RWPE1 (cell line): ENCODE data around the gene KLHL8.

Source experiments
- CTCF ChIA-PET: fragments of 350-600 bp; sonication (Branson Sonifier 250); formaldehyde crosslinking; extraction: SDS; loops from one replicate; lab custom pipeline; 2021; lab: Yijun Ruan, JAX
- POLR2A ChIA-PET: fragments of 400-600 bp; formaldehyde crosslinking; extraction: SDS; loops from one replicate; lab custom pipeline; 2020; ENCODE audit warnings: antibody characterized with exemption; ENCODE audit not compliant: low non-redundant PET; lab: Yijun Ruan, JAX
- DNase-seq: peaks from one replicate; pipeline ENCODE4 v3.0.0; 2012; ENCODE audit warnings: low spot score
- H3K27ac ChIP-seq: fragments of 450-650 bp; 2 replicates; pipeline ENCODE4 v1.5.1; 2017
- CTCF ChIP-seq: fragments of 450-650 bp; conservative IDR thresholded peaks from 2 replicates; pipeline ENCODE4 v1.5.1; 2017; ENCODE audit warnings: low read depth, mild to moderate bottlenecking

The KLHL8 gene

GRCh38 chr4:87129681-87130080 is 90.7 kb downstream of the KLHL8 start:
- H3K27ac ChIP-seq = no peak overlapping the region
- DNase-seq = no peak
- ChIA-PET CTCF (interaction anchor here (0.6 kb wide), 1 partner anchor 196 kb away, joined by 5 read pairs; no protein-coding TSS in a partner anchor), POLR2A (no interaction called here)
- TF ChIP-seq CTCF = no peak

- H3K27ac ChIP-seq = no peak overlapping the region
- no peak for TF ChIP-seq CTCF
- no peak for DNase-seq
- POLR2A ChIA-PET = no interaction called here
- CTCF ChIA-PET = no interaction called here
Observed at GRCh38 chr4:87128006-87128705, 92.3 kb downstream of the KLHL8 start.

- ChIA-PET CTCF (no interaction called here), POLR2A (no interaction called here)
- no peak for TF ChIP-seq CTCF
Observed at GRCh38 chr4:87126056-87126455, 94.4 kb downstream of the KLHL8 start.

GRCh38 chr4:87122252-87122651 is 98.2 kb downstream of the KLHL8 start:
- no peak for TF ChIP-seq CTCF
- ChIA-PET POLR2A (interaction anchor here (0.7 kb wide), 1 partner anchor 186 kb away, joined by 3 read pairs; no protein-coding TSS in a partner anchor), CTCF (interaction anchor here (0.6 to 1.4 kb wide), 3 partner anchors 181 to 200 kb away, joined by 4 to 11 read pairs (median 4); no protein-coding TSS in a partner anchor)
- DNase-seq = no peak
- peak overlapping the region; percentile 93 for H3K27ac ChIP-seq

More at GRCh38 chr4:87126056-87126455, 94.4 kb downstream of the KLHL8 start:
- H3K27ac ChIP-seq = no peak overlapping the region
- no peak for DNase-seq

GRCh38 chr4:87121341-87122065 is 98.9 kb downstream of the KLHL8 start:
- H3K27ac ChIP-seq = peak overlapping the region; percentile 93
- peak; percentile 86 for DNase-seq
- ChIA-PET POLR2A (interaction anchor here (0.7 kb wide), 2 partner anchors 177 to 186 kb away, joined by 3 to 4 read pairs; no protein-coding TSS in a partner anchor), CTCF (interaction anchor here (0.9 to 1.5 kb wide), 3 partner anchors 18 to 199 kb away, joined by 3 to 4 read pairs (median 3); no protein-coding TSS in a partner anchor)
- TF ChIP-seq CTCF = no peak

- DNase-seq = peak; percentile 71
- TF ChIP-seq CTCF = 0 out of 2 replicates have a peak, but pooled peaks have one; percentile 16
- ChIA-PET CTCF (interaction anchor here (0.6 to 1.5 kb wide), 5 partner anchors 17 to 202 kb away, joined by 3 to 7 read pairs (median 4); no protein-coding TSS in a partner anchor), POLR2A (no interaction called here)
- H3K27ac ChIP-seq = peak overlapping the region; percentile 93
Observed at GRCh38 chr4:87120411-87121162, 99.8 kb downstream of the KLHL8 start.
